ENCODE measurements around the gene DTYMK.
A peak's percentile ranks its signal among the peaks of the same experiment; 100 is the strongest.
"Not testable (repeated sequence)": the region's sequence is repeated elsewhere in the genome, so short reads cannot be mapped to it uniquely, and the experiment has no call there.

The DTYMK gene, protein sequence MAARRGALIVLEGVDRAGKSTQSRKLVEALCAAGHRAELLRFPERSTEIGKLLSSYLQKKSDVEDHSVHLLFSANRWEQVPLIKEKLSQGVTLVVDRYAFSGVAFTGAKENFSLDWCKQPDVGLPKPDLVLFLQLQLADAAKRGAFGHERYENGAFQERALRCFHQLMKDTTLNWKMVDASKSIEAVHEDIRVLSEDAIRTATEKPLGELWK

GRCh38 chr2:241686650-241687425 lies at the start of gene DTYMK:
Gene DTYMK, minus strand, starts transcription at chr2:241686815. Its CDS starts 32 bp downstream, at chr2:241686783.
- H3K4me3 ChIP-seq (ENCODE audit: insufficient read length, low read depth), result peak within 1 kb of the TSS; percentile 96
- TF ChIP-seq ZNF274 (IDR thresholded peaks at IDR 0.05; ENCODE audit: low read depth, low read length), result no peak
- peak; percentile 70 for TF ChIP-seq YY1 (IDR thresholded peaks at IDR 0.05; ENCODE audit: insufficient read depth, insufficient read length)
- TF ChIP-seq SUZ12 (IDR thresholded peaks at IDR 0.05; ENCODE audit: extremely low read depth, insufficient read depth, insufficient read length), result no peak
- peak within 1 kb of the TSS; percentile 99 for H3K9ac ChIP-seq (ENCODE audit: insufficient read length, low read depth)
- no peaks in the 10 kb centered on the region for H3K9me3 ChIP-seq (ENCODE audit: insufficient read depth, low read length)
- peaks cover 66% of the 10 kb centered on the region for H3K36me3 ChIP-seq (ENCODE audit: insufficient read depth, insufficient read length, low read length)
- H3K4me1 ChIP-seq (ENCODE audit: insufficient read depth, insufficient read length), result peaks cover 6% of the 10 kb centered on the region
- peak; percentile 88 for DNase-seq (ENCODE audit: low read depth, low spot score)
- no peaks in the 10 kb centered on the region for H3K27me3 ChIP-seq (ENCODE audit: insufficient read depth, insufficient read length)

- H3K9ac ChIP-seq (ENCODE audit: insufficient read length, low read depth), result no peak overlapping the region
- TF ChIP-seq ZNF274 (IDR thresholded peaks at IDR 0.05; ENCODE audit: low read depth, low read length), result no peak
- no peak for TF ChIP-seq YY1 (IDR thresholded peaks at IDR 0.05; ENCODE audit: insufficient read depth, insufficient read length)
- TF ChIP-seq SUZ12 (IDR thresholded peaks at IDR 0.05; ENCODE audit: extremely low read depth, insufficient read depth, insufficient read length), result no peak
These were observed 49.5 kb upstream of the DTYMK start for GRCh38 chr2:241736111-241736510.

GRCh38 chr2:241734467-241735208 lies 48.0 kb upstream of the DTYMK start, which contains the start of gene D2HGDH:
Gene D2HGDH, plus strand, starts transcription at chr2:241734630. Its CDS starts 595 bp downstream, at chr2:241735225.
- Histone ChIP-seq H3K4me1 (ENCODE audit: insufficient read depth, insufficient read length) (peaks cover 15% of the 10 kb centered on the region), H3K36me3 (ENCODE audit: insufficient read depth, insufficient read length, low read length) (peaks cover 19% of the 10 kb centered on the region), H3K4me3 (ENCODE audit: insufficient read length, low read depth) (peak within 1 kb of the TSS; percentile 97), H3K27me3 (ENCODE audit: insufficient read depth, insufficient read length) (peaks cover 9% of the 10 kb centered on the region), H3K9me3 (ENCODE audit: insufficient read depth, low read length) (no peaks in the 10 kb centered on the region), H3K9ac (ENCODE audit: insufficient read length, low read depth) (peak within 1 kb of the TSS; percentile 99)
- peak; percentile 74 for DNase-seq (ENCODE audit: low read depth, low spot score)
- TF ChIP-seq YY1 (IDR thresholded peaks at IDR 0.05; ENCODE audit: insufficient read depth, insufficient read length) (no peak), ZNF274 (IDR thresholded peaks at IDR 0.05; ENCODE audit: low read depth, low read length) (no peak), SUZ12 (IDR thresholded peaks at IDR 0.05; ENCODE audit: extremely low read depth, insufficient read depth, insufficient read length) (no peak)

More at GRCh38 chr2:241736111-241736510, 49.5 kb upstream of the DTYMK start:
- no peak for DNase-seq (ENCODE audit: low read depth, low spot score)
- Histone ChIP-seq H3K9me3 (ENCODE audit: insufficient read depth, low read length) (no peaks in the 10 kb centered on the region), H3K36me3 (ENCODE audit: insufficient read depth, insufficient read length, low read length) (peaks cover 22% of the 10 kb centered on the region), H3K4me1 (ENCODE audit: insufficient read depth, insufficient read length) (peaks cover 15% of the 10 kb centered on the region), H3K4me3 (ENCODE audit: insufficient read length, low read depth) (no peak overlapping the region), H3K27me3 (ENCODE audit: insufficient read depth, insufficient read length) (peaks cover 9% of the 10 kb centered on the region)

GRCh38 chr2:241734208-241734466 lies 47.5 kb upstream of the DTYMK start:
- Histone ChIP-seq H3K9ac (ENCODE audit: insufficient read length, low read depth) (peak overlapping the region; percentile 82), H3K27me3 (ENCODE audit: insufficient read depth, insufficient read length) (peaks cover 9% of the 10 kb centered on the region), H3K36me3 (ENCODE audit: insufficient read depth, insufficient read length, low read length) (peaks cover 16% of the 10 kb centered on the region), H3K4me3 (ENCODE audit: insufficient read length, low read depth) (peak overlapping the region; percentile 97), H3K4me1 (ENCODE audit: insufficient read depth, insufficient read length) (peaks cover 15% of the 10 kb centered on the region), H3K9me3 (ENCODE audit: insufficient read depth, low read length) (no peaks in the 10 kb centered on the region)
- no peak for DNase-seq (ENCODE audit: low read depth, low spot score)
- TF ChIP-seq ZNF274 (IDR thresholded peaks at IDR 0.05; ENCODE audit: low read depth, low read length), result no peak
- no peak for TF ChIP-seq YY1 (IDR thresholded peaks at IDR 0.05; ENCODE audit: insufficient read depth, insufficient read length)
- no peak for TF ChIP-seq SUZ12 (IDR thresholded peaks at IDR 0.05; ENCODE audit: extremely low read depth, insufficient read depth, insufficient read length)

GRCh38 chr2:241733391-241734207 lies 47.0 kb upstream of the DTYMK start:
- Histone ChIP-seq H3K36me3 (ENCODE audit: insufficient read depth, insufficient read length, low read length) (peaks cover 14% of the 10 kb centered on the region), H3K9ac (ENCODE audit: insufficient read length, low read depth) (peak overlapping the region; percentile 82), H3K4me1 (ENCODE audit: insufficient read depth, insufficient read length) (peaks cover 15% of the 10 kb centered on the region), H3K4me3 (ENCODE audit: insufficient read length, low read depth) (peak overlapping the region; percentile 97), H3K9me3 (ENCODE audit: insufficient read depth, low read length) (no peaks in the 10 kb centered on the region), H3K27me3 (ENCODE audit: insufficient read depth, insufficient read length) (peaks cover 9% of the 10 kb centered on the region)
- no peak for DNase-seq (ENCODE audit: low read depth, low spot score)
- TF ChIP-seq YY1 (IDR thresholded peaks at IDR 0.05; ENCODE audit: insufficient read depth, insufficient read length), result no peak
- no peak for TF ChIP-seq ZNF274 (IDR thresholded peaks at IDR 0.05; ENCODE audit: low read depth, low read length)
- TF ChIP-seq SUZ12 (IDR thresholded peaks at IDR 0.05; ENCODE audit: extremely low read depth, insufficient read depth, insufficient read length), result no peak

- not testable (repeated sequence) for H3K4me3 ChIP-seq (ENCODE audit: insufficient read length, low read depth); H3K9me3 ChIP-seq (ENCODE audit: insufficient read depth, low read length); DNase-seq (ENCODE audit: low read depth, low spot score); H3K9ac ChIP-seq (ENCODE audit: insufficient read length, low read depth); H3K27me3 ChIP-seq (ENCODE audit: insufficient read depth, insufficient read length)
- Histone ChIP-seq H3K4me1 (ENCODE audit: insufficient read depth, insufficient read length) (peaks cover 11% of the 10 kb centered on the region), H3K36me3 (ENCODE audit: insufficient read depth, insufficient read length, low read length) (peaks cover 16% of the 10 kb centered on the region)
These were observed 46.0 kb upstream of the DTYMK start for GRCh38 chr2:241732513-241733186.

Measured in NT2/D1 (cell line).